ENCODE data around the gene RNF212. TPM values are rescaled to one million over a fixed set of nuclear protein-coding genes. Genes with fewer than 3 reads are reported as not detected.

The RNF212 gene
- total and polyA plus RNA-seq, 2 donors (not counting 3 experiments of a cell fraction or from before 2014, with no cell fraction given) = 2.3 to 2.8 TPM

DNA sequence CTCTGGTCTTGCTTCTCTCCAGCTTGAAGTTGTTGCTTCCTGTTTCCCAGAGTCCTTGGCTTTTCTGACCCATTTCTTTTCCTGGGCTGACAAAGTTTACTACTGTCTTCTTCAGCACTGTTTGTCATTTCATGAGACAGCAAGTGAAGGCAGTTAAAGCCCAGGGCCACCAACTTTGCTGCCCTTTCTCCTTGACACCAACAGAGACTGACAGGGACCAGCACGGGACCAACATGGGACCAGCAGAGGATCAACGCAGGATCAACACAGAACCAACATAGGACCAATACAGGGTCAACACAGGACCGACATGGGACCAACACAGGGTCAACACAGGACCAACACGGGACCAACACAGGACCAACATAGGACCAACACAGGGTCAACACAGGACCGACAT lies 34.9 kb downstream of the RNF212 start:
- Histone ChIP-seq H3K9ac (replicated peaks; ENCODE audit: extremely low read depth, insufficient read depth, low read length) (no peak overlapping the region), H3K4me2 (ENCODE audit: insufficient read depth, low read length) (no peak overlapping the region), H3K9me1 (replicated peaks; ENCODE audit: control insufficient read depth, extremely low read depth, insufficient read depth, low read length) (no peaks in the 10 kb centered on the region), H3K4me1 (ENCODE audit: control insufficient read depth, extremely low read depth, insufficient read depth, low read length) (no peaks in the 10 kb centered on the region), H3K9me3 (replicated peaks; ENCODE audit: control insufficient read depth, insufficient read depth, low read length) (no peaks in the 10 kb centered on the region), H3K4me3 (replicated peaks in 1 of 3; ENCODE audit: insufficient read depth in 1 of 3, low read depth in 1 of 3, low read length in 3 of 3) (no peak overlapping the region), H3K79me2 (ENCODE audit: control insufficient read depth, insufficient read depth, low read length) (no peaks in the 10 kb centered on the region), H3K27ac (ENCODE audit: insufficient read depth, low read depth, low read length) (no peak overlapping the region), H2AFZ (ENCODE audit: low read depth, low read length) (no peak overlapping the region), H3K36me3 (ENCODE audit: control insufficient read depth in 2 of 2, extremely low read depth in 1 of 2, insufficient read depth in 2 of 2, low read length in 2 of 2) (no peaks in the 10 kb centered on the region), H3K27me3 (ENCODE audit: control insufficient read depth in 2 of 2, insufficient read depth in 2 of 2, low read length in 2 of 2) (no peaks in the 10 kb centered on the region), H4K20me1 (replicated peaks; ENCODE audit: control insufficient read depth, extremely low read depth, insufficient read depth, low read length) (no peaks in the 10 kb centered on the region)
- CTCF ChIA-PET = no interaction called here
- no TSS peak for BruUV-seq (replicated peaks)
- intact Hi-C loops (cut with micrococcal nuclease) (no loop called here), dilution Hi-C loops (cut with MboI; ENCODE audit: extremely low pct_ligation_motif_present, low sequenced_read_pairs) (no loop called here)
- DNase-seq (ENCODE audit: low read depth, low spot score) (no peak), FAIRE-seq (no peak)
- POLR2A ChIA-PET = no interaction called here
- no peak for TF ChIP-seq POLR2A (IDR thresholded peaks at IDR 0.05; ENCODE audit: low read depth, low read length)
- no peak for TF ChIP-seq FOS (IDR thresholded peaks at IDR 0.05; ENCODE audit: borderline replicate concordance, insufficient read depth, low read length)
- no peak for TF ChIP-seq GATA2 (IDR thresholded peaks at IDR 0.05; ENCODE audit: insufficient read depth, insufficient read length, low read depth, low read length)
- TF ChIP-seq, protein P1, sequence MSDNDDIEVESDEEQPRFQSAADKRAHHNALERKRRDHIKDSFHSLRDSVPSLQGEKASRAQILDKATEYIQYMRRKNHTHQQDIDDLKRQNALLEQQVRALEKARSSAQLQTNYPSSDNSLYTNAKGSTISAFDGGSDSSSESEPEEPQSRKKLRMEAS (IDR thresholded peaks at IDR 0.05; ENCODE audit: insufficient read depth, insufficient read length) = no peak
- TF ChIP-seq POLR2AphosphoS5 (IDR thresholded peaks at IDR 0.05; ENCODE audit: insufficient read depth, low read depth, low read length) = no peak
- TF ChIP-seq EZH2 (IDR thresholded peaks at IDR 0.05; ENCODE audit: borderline replicate concordance, low read depth, low read length, severe bottlenecking) = no peak
- TF ChIP-seq JUN (IDR thresholded peaks at IDR 0.05; ENCODE audit: borderline replicate concordance, insufficient read depth, insufficient read length, low read depth) = no peak
- TF ChIP-seq, protein P2, sequence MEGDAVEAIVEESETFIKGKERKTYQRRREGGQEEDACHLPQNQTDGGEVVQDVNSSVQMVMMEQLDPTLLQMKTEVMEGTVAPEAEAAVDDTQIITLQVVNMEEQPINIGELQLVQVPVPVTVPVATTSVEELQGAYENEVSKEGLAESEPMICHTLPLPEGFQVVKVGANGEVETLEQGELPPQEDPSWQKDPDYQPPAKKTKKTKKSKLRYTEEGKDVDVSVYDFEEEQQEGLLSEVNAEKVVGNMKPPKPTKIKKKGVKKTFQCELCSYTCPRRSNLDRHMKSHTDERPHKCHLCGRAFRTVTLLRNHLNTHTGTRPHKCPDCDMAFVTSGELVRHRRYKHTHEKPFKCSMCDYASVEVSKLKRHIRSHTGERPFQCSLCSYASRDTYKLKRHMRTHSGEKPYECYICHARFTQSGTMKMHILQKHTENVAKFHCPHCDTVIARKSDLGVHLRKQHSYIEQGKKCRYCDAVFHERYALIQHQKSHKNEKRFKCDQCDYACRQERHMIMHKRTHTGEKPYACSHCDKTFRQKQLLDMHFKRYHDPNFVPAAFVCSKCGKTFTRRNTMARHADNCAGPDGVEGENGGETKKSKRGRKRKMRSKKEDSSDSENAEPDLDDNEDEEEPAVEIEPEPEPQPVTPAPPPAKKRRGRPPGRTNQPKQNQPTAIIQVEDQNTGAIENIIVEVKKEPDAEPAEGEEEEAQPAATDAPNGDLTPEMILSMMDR (IDR thresholded peaks at IDR 0.05; ENCODE audit: extremely low read depth in 1 of 2, insufficient read depth in 1 of 2, low read depth in 1 of 2, low read length in 2 of 2) = no peak
- TF ChIP-seq MYC (IDR thresholded peaks at IDR 0.05; ENCODE audit: low read depth, low read length) = no peak
